GM19240 (cell line): ENCODE data around the gene FAM171A1.
"Not testable (repeated sequence)": the region's sequence is repeated elsewhere in the genome, so short reads cannot be mapped to it uniquely, and the experiment has no call there.

Experiments used
- DNase-seq: peaks from one replicate; pipeline ENCODE4 v3.0.0; 2011; ENCODE audit warnings: low spot score; ENCODE audit not compliant: insufficient read length

FAM171A1 gene

DNA sequence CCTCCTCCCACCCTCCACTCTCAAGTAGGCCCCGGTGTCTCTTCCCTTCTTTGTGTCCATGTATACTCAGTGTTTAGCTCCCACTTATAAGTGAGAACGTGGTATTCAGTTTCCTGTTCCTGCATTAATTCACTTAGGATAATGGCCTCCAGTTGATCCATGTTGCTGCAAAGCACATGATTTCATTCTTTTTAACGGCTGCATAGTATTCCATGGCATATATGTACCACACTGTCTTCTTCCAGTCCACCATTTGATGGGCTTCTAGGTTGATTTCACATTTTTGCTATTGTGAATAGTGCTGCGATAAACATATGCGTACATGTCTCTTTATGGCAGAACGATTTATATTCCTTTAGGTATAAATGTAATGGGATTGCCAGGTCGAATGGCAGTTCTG lies 51.0 kb downstream of the FAM171A1 start:
- DNase-seq: no peak

DNA sequence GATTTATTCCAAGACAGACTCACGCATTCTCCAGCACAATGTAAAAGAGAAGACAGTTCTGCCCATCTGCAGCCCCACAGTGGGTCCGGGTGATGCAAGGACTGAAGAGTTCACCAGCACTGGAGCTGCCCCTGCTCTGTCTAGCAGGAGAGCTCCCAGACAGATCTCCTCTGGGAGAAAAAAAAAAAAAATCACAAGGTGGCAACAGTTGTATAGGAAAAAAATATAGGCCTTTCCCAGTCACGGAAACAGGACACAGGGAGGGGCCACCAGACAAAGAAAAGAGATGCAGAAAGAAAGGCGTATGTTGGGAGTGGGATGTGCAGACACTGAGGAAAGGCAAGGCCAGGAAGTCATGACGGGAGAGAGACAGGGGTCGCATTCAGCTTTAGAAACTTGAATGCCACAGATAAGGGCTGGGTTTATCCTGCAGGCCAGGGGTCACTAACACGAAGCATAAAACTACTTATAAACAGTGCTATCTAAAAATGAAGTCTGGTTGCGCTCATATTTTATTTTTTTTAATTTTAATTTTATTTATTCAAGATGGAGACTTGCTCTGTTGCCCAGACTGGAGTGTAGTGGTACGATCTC lies 54.1 kb downstream of the FAM171A1 start:
- no peak for DNase-seq

DNA sequence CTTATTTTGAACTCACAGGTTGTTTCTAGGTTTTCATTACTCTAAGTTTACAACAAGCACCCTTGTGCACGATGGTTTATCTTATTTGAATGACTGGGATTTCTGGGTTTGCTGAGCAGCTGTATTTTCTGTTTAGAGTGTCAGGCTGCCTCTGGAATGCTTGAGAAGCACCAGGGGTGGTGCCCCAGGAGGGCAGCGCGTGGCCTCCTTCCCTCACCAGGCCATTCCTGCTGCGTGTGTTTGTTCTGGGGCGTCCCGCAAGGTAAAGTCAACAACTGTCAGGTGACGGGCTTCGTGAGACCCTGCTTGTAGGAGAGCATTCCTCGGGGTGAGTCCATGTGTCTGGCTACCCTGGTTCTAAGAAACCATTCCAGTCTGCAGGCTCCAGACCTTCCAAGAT lies 54.9 kb downstream of the FAM171A1 start:
- no peak for DNase-seq

DNA sequence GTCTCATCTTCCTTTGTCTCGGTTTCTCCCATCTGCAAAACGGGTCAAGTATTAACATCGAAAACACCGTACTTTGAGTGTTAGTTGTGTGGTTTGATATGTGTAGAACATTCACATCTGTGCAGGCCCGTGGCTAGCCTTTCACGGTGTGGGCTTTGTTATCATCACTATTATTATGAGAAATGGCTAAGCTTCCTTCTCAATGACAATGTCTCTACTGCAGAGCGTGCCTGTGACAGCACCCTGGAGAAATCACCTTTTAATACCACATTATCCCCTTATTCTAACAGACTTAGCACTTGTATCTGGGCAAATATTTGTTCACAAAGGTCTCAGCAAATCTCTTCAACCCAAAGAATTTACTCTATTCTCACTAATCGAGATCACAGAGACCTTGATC lies 55.8 kb downstream of the FAM171A1 start:
- no peak for DNase-seq

DNA sequence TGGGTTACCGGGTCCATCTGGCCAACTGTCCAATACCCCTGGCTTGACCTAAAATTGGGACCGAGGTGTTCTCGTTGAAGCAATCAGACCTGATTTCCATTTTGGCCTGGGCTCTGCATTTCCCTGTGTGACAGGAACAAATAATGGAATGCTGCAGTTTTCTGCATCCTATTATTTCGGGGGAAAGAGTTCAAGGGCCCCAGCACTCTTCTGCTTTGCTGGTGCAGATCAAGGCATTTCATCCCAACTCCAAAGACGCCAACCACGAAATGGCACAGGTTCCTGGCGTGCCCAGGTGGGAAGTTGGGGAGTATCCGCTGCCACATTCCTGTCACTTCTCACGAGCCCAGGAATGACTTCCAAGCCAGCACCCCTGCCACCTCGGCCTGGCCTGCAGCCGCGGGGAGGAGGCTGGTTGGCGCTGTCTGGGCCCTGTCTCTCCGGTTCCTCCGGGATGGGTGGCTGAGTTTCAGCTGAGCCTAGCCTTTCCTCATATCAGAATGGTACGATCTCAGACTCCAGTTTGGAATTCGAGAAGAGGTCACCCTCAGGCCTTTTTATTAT lies 56.5 kb downstream of the FAM171A1 start:
- no peak for DNase-seq

DNA sequence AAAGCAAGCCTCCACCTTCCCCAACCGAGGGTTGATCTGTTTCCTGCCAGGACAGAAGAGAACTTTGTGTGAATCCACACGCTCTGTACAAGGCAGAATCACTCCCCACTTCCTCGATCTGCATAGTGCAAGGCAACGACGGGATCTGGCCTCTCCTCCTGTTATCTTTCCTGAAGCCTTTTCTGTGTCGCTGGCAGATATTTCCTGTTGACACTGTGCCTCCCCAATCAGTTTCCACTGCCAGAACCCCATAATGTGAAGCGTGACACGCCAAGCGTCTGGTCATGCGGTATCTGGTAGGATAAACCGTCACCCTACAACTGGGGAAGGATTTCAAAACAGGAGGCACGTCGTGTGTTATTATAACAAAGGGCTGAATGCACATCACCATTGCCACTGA lies 57.2 kb downstream of the FAM171A1 start:
- no peak for DNase-seq

DNA sequence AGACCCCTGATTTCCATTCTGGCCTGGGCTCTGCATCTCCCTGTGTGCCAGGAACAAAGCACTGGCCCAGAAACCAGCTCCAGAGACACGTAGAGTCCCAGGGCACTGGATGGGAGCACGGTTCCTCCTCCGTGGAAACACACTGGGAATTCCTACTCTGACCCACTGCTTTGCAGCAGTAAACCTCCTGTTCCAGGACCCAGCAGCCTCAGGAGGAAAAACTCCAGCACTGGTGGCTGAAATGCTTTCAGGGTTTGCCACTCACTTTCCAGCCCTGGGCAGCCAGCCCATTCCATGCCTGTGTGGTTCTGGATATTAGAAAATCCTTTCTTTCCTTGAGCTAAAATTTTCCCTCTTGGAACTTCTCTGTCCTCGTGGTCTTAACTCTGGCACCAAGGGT lies 58.0 kb downstream of the FAM171A1 start:
- DNase-seq: no peak

DNA sequence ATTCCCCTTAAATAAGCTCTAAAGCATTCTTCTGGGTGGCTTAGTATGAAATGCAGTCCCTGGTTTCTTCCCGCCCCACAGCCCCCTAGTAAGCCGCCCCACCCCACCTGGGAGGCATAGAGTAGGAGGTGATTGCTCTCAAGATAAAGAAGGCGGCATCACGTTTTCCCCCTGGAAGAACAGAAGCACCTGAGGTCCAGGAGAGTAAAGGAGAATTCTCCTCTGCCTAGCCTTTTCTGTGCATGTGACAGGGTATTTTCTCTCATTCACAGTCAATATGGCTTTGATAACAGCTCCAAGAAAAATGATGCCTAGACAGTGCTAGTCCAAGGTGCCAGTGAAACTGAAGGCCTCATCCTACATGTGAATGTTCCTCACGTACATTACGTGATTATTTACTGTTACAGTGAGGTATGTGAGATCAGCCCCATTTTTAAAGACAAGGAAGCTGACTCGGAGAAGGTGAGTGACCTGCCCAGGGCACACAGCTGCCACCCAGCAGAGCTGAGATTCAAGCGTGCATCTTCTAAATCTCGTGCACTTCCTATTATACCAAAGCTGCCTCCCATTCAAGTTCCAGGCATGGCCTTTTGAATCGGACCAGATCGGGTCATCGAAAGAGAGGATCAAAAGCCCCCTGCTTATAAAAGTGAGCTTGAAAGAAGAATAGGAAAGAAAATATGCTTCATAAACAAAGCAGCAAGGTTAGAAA lies 59.4 kb downstream of the FAM171A1 start:
- no peak for DNase-seq

DNA sequence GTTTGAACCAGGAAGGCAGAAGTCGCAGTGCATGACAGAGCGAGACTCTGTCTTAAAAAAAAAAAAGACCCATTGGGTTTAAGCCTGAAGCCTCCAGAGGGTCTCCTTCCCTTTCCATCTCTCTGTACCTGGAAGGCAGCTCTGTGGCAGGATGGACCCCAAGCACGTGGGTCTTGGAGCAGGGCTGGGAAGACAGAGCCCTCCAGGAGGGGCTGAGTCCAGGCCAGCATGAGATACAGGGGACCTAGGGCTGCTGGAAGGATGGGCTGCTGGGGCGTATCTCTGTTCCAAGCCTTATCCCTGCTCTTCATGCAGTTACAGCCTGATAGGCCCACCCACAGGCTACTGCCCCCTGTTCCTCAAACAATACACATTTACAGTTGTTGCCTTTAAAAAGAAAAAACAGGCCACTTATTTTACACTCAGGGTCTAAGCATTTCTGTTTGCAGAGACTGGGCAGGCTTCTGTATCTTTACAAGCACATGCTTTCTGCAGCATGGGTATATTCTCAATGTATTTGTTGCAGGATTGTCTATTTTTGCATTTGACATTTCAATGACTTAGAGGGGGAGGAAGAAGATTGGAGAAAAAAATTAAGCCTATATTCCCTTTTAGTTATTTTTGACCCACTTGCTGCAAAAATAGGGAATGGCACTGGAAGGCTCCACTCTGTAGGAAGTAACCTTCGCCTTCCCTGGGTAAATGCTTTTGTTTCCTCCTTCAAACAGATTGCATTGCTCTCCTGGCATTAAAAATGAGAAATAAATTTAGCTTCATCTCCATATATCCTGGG lies 60.1 kb downstream of the FAM171A1 start:
- no peak for DNase-seq

DNA sequence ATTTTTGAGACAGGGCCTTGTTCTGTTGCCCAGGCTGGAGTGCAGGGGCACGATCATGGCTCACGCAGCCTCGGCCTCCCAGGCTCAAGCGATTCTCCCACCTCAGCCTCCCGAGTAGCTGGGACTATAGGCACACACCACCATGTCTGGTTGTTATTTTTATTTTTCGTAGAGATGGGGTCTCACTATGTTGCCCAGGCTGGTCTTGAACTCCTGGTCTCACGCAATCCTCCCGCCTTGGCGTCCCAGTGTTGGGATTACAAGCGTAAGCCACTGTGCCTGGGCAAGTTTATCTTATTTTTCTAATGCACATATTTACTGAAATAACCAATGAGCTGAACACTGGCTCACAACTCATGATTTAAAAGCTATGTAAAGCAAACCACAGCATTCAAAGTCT lies 61.9 kb downstream of the FAM171A1 start:
- DNase-seq: no peak

DNA sequence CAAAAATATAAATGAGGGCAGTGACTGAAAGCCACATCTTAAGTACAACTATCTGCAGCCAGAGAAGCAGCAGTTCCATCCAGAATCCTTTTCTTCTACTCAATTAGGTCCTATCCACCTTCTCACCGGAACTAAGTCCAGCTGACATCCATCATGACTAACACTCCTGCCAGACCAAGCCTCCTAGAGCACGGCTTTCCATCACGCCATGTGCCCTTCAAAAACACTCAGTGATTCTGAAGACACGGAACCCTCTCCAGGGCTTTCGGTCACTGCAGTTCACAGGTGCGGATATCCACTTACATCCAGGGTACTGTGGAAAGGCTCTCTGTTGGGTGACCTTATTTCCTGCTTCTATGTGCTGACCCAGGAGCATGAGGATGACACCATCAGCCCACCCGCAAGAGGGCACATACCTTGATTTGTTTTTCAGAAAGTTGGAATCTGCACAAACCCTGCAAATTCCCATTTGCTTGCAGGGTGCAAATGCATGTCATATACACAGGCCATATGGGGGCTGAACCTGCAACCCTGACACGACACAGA lies 64.3 kb downstream of the FAM171A1 start:
- no peak for DNase-seq

DNA sequence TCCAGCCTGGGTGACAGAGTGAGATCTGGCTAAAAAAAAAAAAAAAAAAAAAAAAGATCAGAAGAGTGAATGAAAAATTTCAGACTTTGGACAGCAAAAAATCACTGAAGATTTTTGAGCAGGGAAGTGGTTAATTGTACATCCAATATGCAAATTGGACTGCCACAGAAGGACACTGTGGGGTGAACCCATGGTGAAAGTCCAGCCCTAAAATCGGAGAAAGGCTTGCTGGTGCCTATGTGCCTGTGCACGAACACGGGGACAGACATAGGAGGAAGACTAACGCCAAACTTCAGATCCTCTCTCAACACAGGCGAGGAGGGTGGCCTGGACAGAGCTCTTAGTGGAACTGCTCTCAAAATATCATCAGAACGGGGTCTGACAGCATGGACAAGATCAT lies 65.5 kb downstream of the FAM171A1 start:
- no peak for DNase-seq

DNA sequence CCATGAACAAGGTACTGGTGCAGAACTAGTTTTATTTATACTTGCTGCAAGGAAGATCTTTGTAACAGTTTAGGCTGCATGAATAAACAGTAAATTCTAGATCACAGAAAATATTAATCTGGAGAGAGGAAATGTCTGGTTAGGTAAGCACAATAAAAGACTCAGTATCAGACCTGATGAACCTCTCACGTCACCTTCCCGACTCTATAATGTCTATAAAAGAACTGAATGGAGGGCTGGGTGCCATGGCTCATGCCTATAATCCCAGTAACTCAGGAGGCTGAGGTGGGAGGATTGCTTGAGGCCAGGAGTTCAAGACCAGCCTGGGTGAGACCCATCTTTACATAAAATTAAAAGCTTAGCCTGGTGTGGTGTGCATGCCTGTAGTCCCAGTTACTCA lies 65.9 kb downstream of the FAM171A1 start:
- no peak for DNase-seq

DNA sequence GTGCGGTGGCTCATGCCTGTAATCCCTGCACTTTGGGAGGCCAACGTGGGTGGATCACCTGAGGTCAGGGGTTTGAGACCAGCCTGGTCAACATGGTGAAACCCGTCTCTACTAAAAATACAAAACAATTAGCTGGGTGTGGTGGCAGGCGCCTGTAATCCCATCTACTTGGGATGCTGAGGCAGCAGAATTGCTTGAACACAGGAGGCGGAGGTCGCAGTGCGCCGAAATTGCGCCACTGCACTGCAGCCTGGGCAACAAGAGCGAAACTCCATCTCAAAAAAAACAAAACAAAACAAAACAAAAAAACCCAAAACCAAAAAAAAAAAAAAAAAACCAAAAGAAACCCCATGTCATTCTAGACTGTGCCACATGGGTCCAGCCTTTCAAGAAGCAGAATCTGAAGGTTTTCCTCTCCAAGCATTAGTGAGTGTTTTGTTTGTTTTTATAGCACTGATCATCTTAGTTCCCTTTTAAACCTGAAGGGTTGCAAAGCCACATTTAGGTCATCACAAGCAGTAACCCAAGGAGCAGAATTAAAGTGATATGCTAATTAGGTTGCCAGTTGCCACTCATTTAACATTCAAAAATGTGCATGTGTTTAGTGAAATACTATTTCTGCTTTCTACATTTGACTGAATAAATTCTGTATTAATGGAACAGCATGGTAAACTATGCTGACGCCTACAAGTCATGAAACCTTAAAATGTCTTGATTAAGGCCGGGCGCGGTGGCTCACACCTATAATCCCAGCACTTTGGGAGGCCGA lies 68.7 kb downstream of the FAM171A1 start:
- DNase-seq: not testable (repeated sequence)

DNA sequence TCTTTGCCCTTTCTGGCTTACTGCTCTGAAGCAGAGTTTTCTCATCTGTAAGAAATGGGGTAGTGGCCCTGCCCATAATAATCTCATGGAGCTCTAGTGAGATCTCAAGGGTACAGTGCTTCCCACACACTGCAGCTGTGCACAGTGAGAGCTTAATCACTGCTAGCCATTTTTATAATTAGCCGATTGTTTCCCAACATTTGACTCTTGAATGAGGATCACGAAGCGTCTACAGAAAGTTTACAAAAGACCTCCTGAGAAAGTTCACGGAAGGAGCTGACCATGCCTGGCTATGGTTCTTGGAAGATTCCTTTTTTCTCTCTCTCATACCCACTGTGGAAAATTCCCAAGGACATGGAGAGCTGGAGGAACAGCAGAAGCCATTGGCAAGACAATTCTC lies 70.4 kb downstream of the FAM171A1 start:
- no peak for DNase-seq

DNA sequence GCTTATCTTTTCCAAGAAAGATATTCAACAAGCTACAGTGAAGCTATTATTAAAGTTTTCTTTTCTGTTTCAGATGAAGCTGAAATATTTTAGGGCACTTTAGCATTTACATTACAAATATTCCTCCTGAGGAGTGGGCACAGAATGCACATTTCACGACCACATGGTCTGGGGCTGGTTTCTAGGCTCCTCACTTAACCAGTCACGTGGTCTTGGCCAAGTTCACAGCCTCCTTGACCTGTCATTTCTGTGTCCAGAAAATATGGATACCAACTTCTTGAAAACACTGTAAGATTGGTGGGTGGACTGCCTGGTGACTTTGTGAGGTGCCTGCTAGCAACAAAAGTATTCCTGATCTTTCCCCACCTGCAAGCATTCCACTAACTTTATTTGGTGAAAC lies 70.9 kb downstream of the FAM171A1 start:
- no peak for DNase-seq

DNA sequence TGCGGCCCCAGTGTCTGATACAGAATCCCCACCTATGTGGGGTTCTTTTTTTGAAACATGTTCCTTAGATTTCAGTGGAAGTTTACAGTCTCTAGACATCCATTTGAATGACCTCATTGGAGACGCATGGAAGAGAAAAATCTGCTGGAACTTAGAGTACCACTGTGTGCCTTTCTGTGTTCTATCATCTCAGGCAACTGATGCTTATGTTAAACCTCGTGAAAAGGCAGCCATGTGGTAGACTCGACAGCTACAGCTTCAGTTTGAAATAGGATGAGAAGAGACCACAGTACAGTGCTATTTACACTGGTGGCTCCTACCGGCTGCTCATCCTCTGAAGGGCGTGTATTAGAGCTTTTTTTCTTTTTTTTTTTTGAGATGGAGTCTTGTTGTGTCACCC lies 74.4 kb downstream of the FAM171A1 start:
- no peak for DNase-seq

DNA sequence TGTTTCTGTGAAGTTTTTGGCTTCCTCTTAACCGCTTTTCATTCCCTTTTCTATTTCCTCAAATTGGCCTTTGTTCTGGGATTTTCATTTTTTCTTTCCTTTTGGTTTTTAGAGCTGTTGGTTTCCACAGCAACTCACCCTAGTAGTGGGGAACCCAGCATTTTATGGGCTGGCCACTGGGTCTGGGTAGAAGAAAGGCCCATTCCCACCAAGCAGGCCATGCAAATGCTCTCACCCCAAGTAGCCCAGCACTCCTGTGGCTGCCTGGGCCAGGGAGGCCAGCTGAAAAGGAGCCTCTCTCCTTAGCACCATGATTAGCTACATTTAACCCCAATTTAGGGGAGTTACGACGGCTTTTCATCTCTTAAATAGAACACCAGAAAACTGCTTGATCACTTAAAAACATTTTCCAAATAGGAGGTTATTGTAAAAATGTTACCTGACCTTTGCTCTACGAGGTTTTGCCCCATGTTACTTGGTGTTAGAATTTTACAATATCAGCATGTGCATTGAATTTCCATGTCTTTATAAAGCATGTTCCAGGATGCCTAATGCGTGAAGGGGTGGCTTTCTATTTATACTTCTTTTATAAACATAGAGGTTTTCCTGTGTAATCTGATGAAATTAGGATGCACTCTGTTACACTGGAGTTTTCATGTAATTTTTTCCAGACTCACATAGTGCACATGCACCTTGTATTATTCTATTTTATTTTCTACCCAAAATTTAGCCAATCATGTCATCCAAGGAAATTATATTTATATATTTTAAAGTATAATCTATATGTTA lies 75.4 kb downstream of the FAM171A1 start:
- DNase-seq: no peak

DNA sequence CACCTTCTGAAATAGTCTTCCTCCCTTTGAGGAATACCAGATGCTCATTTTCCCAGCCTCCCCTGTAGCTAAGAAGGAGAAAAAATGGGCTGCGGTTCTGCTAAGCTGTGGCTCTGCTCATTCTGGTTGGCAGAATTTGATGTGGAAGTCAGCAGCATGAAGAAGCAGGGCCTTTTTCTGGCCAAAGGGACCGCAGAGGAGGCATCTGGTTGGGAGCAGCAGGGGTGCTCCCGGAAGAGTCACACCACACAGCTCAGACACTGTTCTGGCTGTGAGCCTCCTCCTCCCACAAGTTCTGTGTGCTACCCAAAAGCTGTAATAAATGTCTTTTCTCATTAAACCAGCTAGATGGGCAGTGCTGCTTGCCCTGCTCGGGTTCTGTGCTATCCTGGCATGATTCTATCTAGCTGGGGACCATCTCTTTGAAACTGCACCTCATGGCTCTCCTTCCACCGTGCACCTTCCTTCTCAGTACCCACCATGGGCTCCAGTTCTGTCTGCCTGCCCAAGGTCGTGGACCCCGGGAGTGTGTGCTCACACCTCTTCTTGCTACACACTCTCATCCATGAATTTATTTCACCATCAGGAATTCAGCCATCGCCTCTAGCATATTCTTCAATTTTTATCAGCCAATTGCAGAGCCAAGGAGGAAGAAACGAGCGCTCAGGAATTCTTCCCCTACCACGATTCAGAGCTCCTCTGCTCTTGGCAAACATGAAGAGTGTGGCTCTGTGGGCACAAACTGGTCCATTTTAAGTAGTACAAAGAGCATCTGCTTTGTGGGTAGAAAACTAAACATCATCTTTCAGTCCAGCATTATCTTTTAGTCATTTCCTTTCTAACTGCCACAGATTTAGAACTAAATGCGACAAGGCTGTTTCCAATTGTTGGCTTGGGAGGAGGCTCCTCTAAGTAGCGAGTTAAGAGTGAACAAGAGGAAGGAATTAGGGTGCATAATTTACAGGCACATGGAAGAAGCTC lies 76.9 kb downstream of the FAM171A1 start:
- no peak for DNase-seq
